OCI-LY3 (cell line): Measurements from ENCODE around the gene SLC25A47.

Experiments used
- H2AFZ ChIP-seq: fragments of 200-600, 300-600 bp; shearing (Covaris generic); 2 replicates; pipeline ENCODE4 v1.6.0; 2014; ENCODE audit warnings: antibody characterized with exemption, low read depth, low read length
- H3K27ac ChIP-seq: fragments of 200-600, 300-600 bp; sonication (generic); 2 replicates; pipeline ENCODE4 v1.5.1; 2014; ENCODE audit warnings: mild to moderate bottlenecking, low read length, moderate library complexity, mixed read lengths
- H3K27me3 ChIP-seq: fragments of 200-600, 300-600 bp; sonication (generic); 2 replicates; pipeline ENCODE4 v1.6.1; 2014; ENCODE audit warnings: low read depth, low read length, mixed read lengths
- H3K36me3 ChIP-seq: fragments of 200-600, 300-600 bp; sonication (generic); replicated peaks from 2 replicates; pipeline ENCODE3; 2014; ENCODE audit warnings: low read depth, low read length, mixed read lengths
- H3K4me1 ChIP-seq: fragments of 300-600, 200-600 bp; sonication (generic); 2 replicates; pipeline ENCODE4 v1.6.1; 2014; ENCODE audit warnings: low read length, mixed read lengths
- H3K4me2 ChIP-seq: fragments of 200-600, 300-600 bp; sonication (generic); 2 replicates; pipeline ENCODE4 v1.6.1; 2014; ENCODE audit warnings: low read length, mixed read lengths
- H3K4me3 ChIP-seq: fragments of 300-600, 200-600 bp; sonication (generic); 2 replicates; pipeline ENCODE4 v1.5.1; 2014; ENCODE audit warnings: antibody characterized with exemption, mild to moderate bottlenecking, low read length, moderate library complexity
- H3K79me2 ChIP-seq: fragments of 300-600, 200-600 bp; shearing (Covaris generic); 2 replicates; pipeline ENCODE4 v1.6.1; 2014; ENCODE audit warnings: mild to moderate bottlenecking, low read length, mixed read lengths
- H3K9ac ChIP-seq: fragments of 300-600, 200-600 bp; shearing (Covaris generic); 2 replicates; pipeline ENCODE4 v1.6.0; 2014; ENCODE audit warnings: mild to moderate bottlenecking, low read length, moderate library complexity
- H3K9me3 ChIP-seq: fragments of 200-600, 300-600 bp; shearing (Covaris generic); 2 replicates; pipeline ENCODE4 v1.6.1; 2014; ENCODE audit warnings: low read length, mixed read lengths; ENCODE audit not compliant: insufficient read depth
- H4K20me1 ChIP-seq: fragments of 200-600, 300-600 bp; sonication (generic); 2 replicates; pipeline ENCODE4 v1.6.1; 2016; ENCODE audit warnings: low read length, mixed read lengths; ENCODE audit not compliant: insufficient read depth
- CTCF ChIP-seq: fragments of 200-600, 300-600 bp; sonication (generic); IDR thresholded peaks from 2 replicates; pipeline ENCODE4 v1.5.1; 2014; ENCODE audit warnings: antibody characterized with exemption, low read length, low read depth
- EZH2phosphoT487 ChIP-seq: fragments of 200-600 bp; shearing (Covaris generic); IDR thresholded peaks from 2 replicates; pipeline ENCODE4 v1.6.1; 2018; ENCODE audit warnings: antibody characterized with exemption, mixed run types, low read depth

The SLC25A47 gene

GRCh38 chr14:100304825-100305323 is 18.3 kb upstream of the SLC25A47 start:
- TF ChIP-seq EZH2phosphoT487 (no peak), CTCF (no peak)
- H3K79me2 ChIP-seq: no peaks in the 10 kb centered on the region
- no peaks in the 10 kb centered on the region for H4K20me1 ChIP-seq
- no peaks in the 10 kb centered on the region for H3K36me3 ChIP-seq
- H3K27me3 ChIP-seq: no peaks in the 10 kb centered on the region
- no peak overlapping the region for H2AFZ ChIP-seq
- no peaks in the 10 kb centered on the region for H3K9me3 ChIP-seq
- peak overlapping the region; percentile 40; the same call in 1 of the 2 replicates for H3K9ac ChIP-seq
- peak overlapping the region; percentile 67 for H3K4me2 ChIP-seq
- peak overlapping the region; percentile 80 for H3K4me3 ChIP-seq
- no peaks in the 10 kb centered on the region for H3K4me1 ChIP-seq
- no peak overlapping the region for H3K27ac ChIP-seq

- H3K4me1 ChIP-seq: no peaks in the 10 kb centered on the region
- H3K27me3 ChIP-seq: no peaks in the 10 kb centered on the region
- TF ChIP-seq EZH2phosphoT487 (no peak), CTCF (no peak)
- no peak overlapping the region for H2AFZ ChIP-seq
- H3K4me2 ChIP-seq: peak overlapping the region; percentile 67
- H3K9ac ChIP-seq: peak overlapping the region; percentile 40
- peak overlapping the region; percentile 80 for H3K4me3 ChIP-seq
- H3K36me3 ChIP-seq: no peaks in the 10 kb centered on the region
- H3K27ac ChIP-seq: no peak overlapping the region
- H3K79me2 ChIP-seq: no peaks in the 10 kb centered on the region
- no peaks in the 10 kb centered on the region for H3K9me3 ChIP-seq
- H4K20me1 ChIP-seq: no peaks in the 10 kb centered on the region
Measured at GRCh38 chr14:100305324-100306100, 17.6 kb upstream of the SLC25A47 start.

GRCh38 chr14:100306101-100306997 is 16.8 kb upstream of the SLC25A47 start, which contains the start of gene SLC25A29:
Gene SLC25A29, minus strand, starts transcription at chr14:100306444. Its CDS starts 212 bp downstream, at chr14:100306232.
- TF ChIP-seq EZH2phosphoT487 (no peak), CTCF (no peak)
- Histone ChIP-seq H3K27ac (no peak within 1 kb of the TSS), H3K4me1 (no peaks in the 10 kb centered on the region), H3K27me3 (no peaks in the 10 kb centered on the region), H3K36me3 (no peaks in the 10 kb centered on the region), H3K9ac (peak within 1 kb of the TSS; percentile 63), H4K20me1 (no peaks in the 10 kb centered on the region), H3K4me2 (peak within 1 kb of the TSS; percentile 67), H3K79me2 (no peaks in the 10 kb centered on the region), H3K9me3 (no peaks in the 10 kb centered on the region), H2AFZ (peak within 1 kb of the TSS; percentile 39; the same call in 1 of the 2 replicates), H3K4me3 (peak within 1 kb of the TSS; percentile 80)
